T1000 (cell line): ENCODE results near the gene CRYBG2.

Source experiments
- DNase-seq: peaks from one replicate; lab custom pipeline; 2025; ENCODE audit warnings: mixed read lengths; lab: John Stamatoyannopoulos, UW

Gene CRYBG2

DNA sequence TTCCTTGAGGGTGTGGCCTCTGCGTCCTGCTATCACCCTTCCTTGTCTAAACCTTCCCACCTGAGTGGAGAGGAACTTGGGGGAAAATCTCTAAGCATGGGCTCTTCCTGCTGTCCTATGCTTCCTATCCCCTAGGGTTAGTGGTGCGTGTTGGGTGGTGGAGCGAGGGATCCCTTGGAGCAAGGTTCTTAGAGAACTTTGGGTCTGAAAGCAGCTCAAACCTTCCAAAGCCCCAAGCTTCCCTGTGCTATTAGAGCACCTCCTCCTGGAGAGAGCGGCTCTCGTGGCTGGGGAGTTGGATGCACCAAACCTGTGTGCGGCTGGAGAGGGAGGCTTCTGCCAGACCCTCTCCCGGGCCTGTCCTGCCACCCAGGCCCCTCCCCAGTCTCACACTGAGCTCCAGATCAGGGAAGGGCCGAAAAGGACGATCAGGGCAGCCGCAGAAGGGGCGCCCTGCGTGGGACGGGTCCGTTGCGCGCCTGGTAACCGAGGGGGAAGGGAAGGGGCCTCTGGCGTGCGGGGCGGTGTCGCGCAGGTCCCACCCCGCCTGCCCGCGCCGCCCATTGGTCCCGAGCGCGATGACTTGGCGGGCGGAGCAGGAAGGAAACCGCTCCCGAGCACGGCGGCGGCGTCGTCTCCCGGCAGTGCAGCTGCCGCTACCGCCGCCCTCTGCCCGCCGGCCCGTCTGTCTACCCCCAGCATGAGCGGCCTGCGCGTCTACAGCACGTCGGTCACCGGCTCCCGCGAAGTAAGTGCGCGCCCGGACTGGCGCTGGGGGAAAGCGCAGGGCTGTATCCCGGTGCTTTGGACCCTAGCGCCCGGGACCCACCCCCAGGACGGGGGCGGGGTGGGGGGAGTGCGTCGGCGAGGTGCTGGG lies 74.2 kb downstream of the CRYBG2 start, which contains the start of gene SH3BGRL3:
TSS of gene SH3BGRL3 (plus strand) at position 631 of the 877 bp plus-strand sequence. CDS start at position 701, 70 bp downstream.
- DNase-seq, result peak; percentile 56

DNA sequence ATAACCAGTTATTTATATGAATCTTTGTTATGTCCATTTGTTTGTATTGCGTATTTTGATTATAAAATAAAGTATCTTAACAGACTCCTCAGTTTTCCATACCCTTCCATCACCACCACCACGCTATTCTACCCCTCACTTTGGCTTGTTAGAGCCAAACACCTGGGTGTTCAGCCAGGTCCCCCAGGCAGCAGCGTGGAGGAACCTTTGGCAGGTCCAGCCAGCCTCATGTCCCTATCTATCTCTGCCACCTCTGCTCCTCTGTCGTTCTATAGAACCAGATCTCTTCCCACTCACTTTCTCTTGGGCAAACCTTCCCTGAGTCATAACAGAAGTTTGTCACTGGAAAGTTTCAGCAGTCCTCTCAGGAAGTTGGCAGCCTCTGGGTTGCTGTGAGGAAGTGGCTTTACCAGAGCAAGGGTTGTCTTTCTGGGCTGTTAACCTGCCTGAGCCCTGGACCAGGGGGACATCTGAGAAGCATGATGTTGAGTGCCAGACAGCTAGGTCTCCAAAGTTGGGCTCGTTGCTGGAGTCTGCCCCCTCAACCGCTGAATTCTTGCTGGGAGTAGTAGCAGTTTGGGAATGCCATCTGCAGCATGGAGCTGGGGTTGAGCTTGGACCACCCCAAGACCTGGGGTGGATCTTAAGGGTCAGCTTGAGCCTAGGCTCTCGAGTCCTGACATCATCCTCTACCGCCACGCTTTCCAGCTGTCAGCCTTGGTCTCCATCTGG lies 75.0 kb downstream of the CRYBG2 start:
- no peak for DNase-seq

DNA sequence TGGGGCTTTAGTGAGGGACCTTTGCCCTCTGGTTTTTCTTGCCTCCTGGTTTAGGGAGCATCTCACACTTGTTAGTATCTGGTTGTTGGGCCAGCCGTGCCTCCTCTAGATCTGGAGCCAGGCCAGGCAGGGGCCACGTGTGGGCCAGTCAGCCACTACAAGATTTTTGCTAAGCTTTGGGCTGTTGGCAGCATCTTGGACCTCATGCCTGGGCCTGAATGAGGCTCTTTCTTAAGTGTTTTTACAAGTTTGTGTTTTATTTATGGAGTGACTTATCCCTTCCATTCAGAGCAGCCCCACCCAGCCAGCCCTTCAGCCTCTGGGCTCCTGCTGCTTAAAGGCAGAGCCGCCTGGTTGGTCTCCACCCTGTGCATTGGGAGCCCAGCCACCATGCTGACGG lies 75.6 kb downstream of the CRYBG2 start:
- peak; percentile 69 for DNase-seq

DNA sequence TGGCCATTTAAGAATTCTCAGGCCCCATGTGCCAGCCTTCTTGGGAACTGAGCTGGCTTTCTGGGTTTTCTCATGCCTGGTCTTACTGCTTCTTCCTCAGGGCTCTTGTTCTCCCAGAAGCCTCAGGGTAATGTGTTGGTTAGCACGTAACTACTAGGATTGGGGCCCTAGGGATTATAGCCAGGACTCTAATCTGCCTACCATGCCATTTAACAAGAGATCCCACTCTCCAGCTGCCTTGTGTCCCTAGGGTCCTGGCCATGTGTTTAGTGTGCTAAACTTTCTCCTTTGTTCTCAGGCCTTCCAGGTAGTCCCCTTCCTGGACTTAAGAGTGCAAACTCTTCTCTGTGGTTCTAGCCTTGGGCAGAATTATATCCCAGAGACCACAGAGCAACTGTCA lies 76.2 kb downstream of the CRYBG2 start:
- DNase-seq, result no peak

DNA sequence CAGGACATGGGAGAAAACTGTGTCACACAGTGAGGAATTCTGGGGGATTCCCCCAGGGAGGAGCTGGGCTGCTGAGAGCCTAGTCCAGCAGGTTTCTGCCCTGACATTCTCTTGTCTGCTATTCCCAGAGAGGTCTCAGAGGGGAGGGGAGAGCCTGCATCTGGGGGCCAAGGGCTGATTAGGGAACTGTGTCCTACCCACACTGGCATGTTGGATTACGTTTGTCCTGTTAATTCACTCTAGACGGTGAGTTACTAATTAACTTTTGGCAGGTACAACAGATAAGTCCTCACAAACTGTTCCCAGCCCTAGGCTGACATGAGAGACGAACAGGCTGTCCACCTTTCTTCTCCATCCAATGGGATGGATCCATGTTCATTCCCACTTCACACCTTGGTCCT lies 76.7 kb downstream of the CRYBG2 start:
- DNase-seq, result no peak

DNA sequence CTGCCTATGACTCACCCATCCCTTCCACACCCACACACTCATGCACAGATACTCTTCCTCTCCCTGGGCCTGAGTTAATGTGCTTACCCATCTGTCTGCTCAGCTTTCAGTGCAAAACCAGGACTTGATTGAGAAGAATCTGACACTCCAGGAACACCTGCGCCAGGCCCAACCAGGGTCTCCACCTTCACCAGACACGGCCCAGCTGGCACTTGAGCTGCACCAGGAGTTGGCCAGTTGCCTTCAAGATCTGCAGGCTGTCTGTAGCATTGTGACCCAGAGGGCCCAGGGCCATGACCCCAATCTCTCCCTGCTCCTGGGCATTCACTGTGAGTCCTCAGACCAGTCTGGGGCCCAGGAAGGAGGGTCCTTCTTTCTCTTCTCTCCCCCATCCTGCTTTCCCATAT lies 77.5 kb downstream of the CRYBG2 start:
- DNase-seq, result no peak

DNA sequence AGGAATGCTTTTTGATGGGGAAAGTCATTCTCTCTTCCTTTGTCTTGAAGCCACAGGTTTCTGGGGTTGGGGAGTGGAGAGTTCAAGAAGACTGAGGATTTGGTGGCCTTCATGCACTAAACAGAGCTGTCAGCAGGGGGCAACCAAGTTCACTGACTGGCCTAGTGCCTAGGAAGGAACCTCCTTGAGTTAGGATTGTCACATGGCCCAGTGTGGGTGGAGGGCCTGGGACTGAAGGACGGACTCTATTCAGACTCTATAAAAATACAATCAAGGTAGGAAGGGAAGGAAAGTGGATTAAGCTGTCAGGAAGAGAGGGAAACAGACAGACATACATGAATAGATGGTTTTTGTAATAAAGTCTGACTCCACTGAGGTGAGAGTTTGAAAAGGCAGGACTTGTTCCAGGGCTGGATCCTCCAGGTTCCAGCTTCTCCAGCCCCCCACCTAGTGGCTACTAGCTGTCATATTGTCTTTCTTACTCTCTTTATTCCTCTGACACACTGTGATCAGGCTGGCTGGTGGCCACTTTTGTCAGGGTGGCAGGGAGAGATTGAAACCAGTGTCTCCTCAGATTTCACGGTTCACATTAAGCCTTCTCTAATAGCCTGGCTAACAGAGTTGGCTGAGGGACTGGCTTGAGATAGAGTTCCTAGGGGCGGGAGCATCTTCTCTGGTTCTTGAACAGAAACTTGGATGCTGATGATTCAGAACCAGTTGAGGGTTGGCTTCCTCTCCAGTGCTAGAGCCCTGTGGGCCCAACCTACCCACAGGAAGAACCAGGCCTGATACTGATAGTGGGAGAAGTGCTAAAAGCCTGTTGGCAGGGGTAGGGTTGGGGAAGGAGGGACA lies 78.1 kb downstream of the CRYBG2 start:
- peak; percentile 82 for DNase-seq

GRCh38 chr1:26274801-26275425 lies 79.0 kb downstream of the CRYBG2 start:
- DNase-seq, result no peak
